ENCODE measurements around the gene CYSLTR2. TPM values are rescaled to one million over a fixed set of nuclear protein-coding genes. Genes with fewer than 3 reads are reported as not detected.

CYSLTR2 gene
- polyA plus RNA-seq, 1 donor from 2014 or later = 0.19 TPM

DNA sequence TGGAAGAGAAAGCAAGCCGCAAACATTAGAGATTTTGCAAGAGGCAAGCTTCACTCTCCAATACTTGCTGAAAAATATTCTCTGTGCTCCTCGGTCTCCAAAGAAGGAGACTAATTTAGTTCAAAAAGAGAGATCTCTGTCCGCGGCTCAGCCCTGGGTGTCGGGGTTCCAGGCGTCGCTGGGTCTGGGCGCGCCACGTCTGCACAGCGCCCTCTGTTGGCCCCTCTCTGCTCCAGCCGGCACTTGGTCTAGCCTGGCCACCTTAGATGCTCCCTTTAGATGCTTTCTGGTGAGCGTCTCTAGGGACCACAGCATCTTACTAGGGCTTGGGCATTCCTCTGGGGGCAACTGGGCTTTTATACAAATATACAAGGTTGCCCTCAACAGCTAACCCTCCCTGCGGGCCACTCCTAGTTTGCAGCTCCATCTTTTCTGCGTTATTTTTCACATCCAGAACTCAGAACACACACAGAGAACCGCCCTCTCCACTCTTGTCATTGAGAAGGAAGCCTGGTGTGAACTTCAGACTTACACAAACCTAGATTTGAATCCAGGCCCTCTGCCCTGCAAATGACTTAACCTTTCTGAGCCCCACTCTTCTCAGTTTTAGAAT is 78.3 kb downstream of the CYSLTR2 start:
- H3F3A ChIP-seq (ENCODE audit: insufficient read depth, low read length, poor library complexity, severe bottlenecking) = no peaks in the 10 kb centered on the region
- no peaks in the 10 kb centered on the region for H3K9me2 ChIP-seq (ENCODE audit: insufficient read depth, low read length)
- no peak overlapping the region for H3K4me3 ChIP-seq (ENCODE audit: low read length)
- H3K4me2 ChIP-seq (ENCODE audit: low read length) = no peak overlapping the region
- H3K27ac ChIP-seq (ENCODE audit: low read length) = no peak overlapping the region
- H3K27me3 ChIP-seq (ENCODE audit: insufficient read depth, low read depth, low read length) = no peaks in the 10 kb centered on the region
- no peaks in the 10 kb centered on the region for H3K9me3 ChIP-seq (ENCODE audit: low read length)
- H3K36me3 ChIP-seq (ENCODE audit: insufficient read depth, low read length) = no peaks in the 10 kb centered on the region
- no peak overlapping the region for H2AFZ ChIP-seq (ENCODE audit: low read depth, low read length)
- no peak for TF ChIP-seq EZH2 (IDR thresholded peaks at IDR 0.05; ENCODE audit: borderline replicate concordance, insufficient read depth, low read length, poor library complexity, severe bottlenecking)
- TF ChIP-seq EP300 (conservative IDR thresholded peaks at IDR 0.05; ENCODE audit: poor library complexity, severe bottlenecking) = no peak
- no peak for TF ChIP-seq POLR2AphosphoS5 (IDR thresholded peaks at IDR 0.05)
- TF ChIP-seq MXI1 (conservative IDR thresholded peaks at IDR 0.05; ENCODE audit: poor library complexity, severe bottlenecking) = no peak
- TF ChIP-seq, protein P1, sequence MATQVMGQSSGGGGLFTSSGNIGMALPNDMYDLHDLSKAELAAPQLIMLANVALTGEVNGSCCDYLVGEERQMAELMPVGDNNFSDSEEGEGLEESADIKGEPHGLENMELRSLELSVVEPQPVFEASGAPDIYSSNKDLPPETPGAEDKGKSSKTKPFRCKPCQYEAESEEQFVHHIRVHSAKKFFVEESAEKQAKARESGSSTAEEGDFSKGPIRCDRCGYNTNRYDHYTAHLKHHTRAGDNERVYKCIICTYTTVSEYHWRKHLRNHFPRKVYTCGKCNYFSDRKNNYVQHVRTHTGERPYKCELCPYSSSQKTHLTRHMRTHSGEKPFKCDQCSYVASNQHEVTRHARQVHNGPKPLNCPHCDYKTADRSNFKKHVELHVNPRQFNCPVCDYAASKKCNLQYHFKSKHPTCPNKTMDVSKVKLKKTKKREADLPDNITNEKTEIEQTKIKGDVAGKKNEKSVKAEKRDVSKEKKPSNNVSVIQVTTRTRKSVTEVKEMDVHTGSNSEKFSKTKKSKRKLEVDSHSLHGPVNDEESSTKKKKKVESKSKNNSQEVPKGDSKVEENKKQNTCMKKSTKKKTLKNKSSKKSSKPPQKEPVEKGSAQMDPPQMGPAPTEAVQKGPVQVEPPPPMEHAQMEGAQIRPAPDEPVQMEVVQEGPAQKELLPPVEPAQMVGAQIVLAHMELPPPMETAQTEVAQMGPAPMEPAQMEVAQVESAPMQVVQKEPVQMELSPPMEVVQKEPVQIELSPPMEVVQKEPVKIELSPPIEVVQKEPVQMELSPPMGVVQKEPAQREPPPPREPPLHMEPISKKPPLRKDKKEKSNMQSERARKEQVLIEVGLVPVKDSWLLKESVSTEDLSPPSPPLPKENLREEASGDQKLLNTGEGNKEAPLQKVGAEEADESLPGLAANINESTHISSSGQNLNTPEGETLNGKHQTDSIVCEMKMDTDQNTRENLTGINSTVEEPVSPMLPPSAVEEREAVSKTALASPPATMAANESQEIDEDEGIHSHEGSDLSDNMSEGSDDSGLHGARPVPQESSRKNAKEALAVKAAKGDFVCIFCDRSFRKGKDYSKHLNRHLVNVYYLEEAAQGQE (IDR thresholded peaks at IDR 0.05; ENCODE audit: borderline replicate concordance) = no peak
- no peak for TF ChIP-seq SMC3 (conservative IDR thresholded peaks at IDR 0.05; ENCODE audit: poor library complexity)
- TF ChIP-seq RAD21 (conservative IDR thresholded peaks at IDR 0.05) = no peak
- TF ChIP-seq, protein P2, sequence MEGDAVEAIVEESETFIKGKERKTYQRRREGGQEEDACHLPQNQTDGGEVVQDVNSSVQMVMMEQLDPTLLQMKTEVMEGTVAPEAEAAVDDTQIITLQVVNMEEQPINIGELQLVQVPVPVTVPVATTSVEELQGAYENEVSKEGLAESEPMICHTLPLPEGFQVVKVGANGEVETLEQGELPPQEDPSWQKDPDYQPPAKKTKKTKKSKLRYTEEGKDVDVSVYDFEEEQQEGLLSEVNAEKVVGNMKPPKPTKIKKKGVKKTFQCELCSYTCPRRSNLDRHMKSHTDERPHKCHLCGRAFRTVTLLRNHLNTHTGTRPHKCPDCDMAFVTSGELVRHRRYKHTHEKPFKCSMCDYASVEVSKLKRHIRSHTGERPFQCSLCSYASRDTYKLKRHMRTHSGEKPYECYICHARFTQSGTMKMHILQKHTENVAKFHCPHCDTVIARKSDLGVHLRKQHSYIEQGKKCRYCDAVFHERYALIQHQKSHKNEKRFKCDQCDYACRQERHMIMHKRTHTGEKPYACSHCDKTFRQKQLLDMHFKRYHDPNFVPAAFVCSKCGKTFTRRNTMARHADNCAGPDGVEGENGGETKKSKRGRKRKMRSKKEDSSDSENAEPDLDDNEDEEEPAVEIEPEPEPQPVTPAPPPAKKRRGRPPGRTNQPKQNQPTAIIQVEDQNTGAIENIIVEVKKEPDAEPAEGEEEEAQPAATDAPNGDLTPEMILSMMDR (IDR thresholded peaks at IDR 0.05; ENCODE audit: poor library complexity, severe bottlenecking) = no peak
- TF ChIP-seq TAF1 (IDR thresholded peaks at IDR 0.05; ENCODE audit: low read depth) = no peak
- no peak overlapping the region for H3K9ac ChIP-seq (ENCODE audit: low read length)
- H4K20me1 ChIP-seq (ENCODE audit: insufficient read depth) = no peaks in the 10 kb centered on the region
- no peaks in the 10 kb centered on the region for H3K79me2 ChIP-seq (replicated peaks; ENCODE audit: insufficient read depth, low read length)

DNA sequence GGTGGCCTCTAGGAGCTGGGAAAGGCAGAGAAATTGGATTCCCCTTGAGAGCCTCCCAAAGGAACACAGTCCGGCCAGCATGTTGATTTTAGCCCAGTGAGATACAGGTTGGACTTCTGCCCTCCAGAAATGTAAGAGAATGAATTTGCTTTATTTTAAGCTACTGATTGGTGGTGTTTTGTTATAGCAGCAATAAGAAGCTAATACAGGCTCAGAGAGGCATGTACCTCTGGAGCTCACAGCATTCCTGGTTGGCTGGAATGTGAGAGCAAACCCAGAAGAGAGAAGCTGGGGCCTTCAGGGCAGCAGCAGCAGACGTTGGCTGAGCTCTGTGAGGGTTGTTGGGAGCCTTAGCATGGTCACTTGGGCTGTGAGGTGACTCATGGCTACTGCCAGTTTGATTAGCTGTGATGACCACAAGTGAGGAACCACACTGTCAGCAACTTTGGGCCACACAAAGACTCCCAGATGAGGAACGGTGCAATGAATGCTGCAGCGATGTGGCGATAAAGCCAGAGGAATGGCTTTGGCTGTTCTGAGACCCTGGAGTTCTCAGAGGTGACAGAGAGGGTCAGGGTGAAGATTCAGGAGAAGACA is 80.1 kb downstream of the CYSLTR2 start:
- H3K4me3 ChIP-seq (ENCODE audit: low read length) = no peak overlapping the region
- H3K9me2 ChIP-seq (ENCODE audit: insufficient read depth, low read length) = no peaks in the 10 kb centered on the region
- H3K36me3 ChIP-seq (ENCODE audit: insufficient read depth, low read length) = no peaks in the 10 kb centered on the region
- H3K9me3 ChIP-seq (ENCODE audit: low read length) = no peaks in the 10 kb centered on the region
- H3K79me2 ChIP-seq (replicated peaks; ENCODE audit: insufficient read depth, low read length) = no peaks in the 10 kb centered on the region
- no peaks in the 10 kb centered on the region for H3K27me3 ChIP-seq (ENCODE audit: insufficient read depth, low read depth, low read length)
- no peak overlapping the region for H3K4me2 ChIP-seq (ENCODE audit: low read length)
- no peak overlapping the region for H2AFZ ChIP-seq (ENCODE audit: low read depth, low read length)
- no peaks in the 10 kb centered on the region for H3F3A ChIP-seq (ENCODE audit: insufficient read depth, low read length, poor library complexity, severe bottlenecking)
- H4K20me1 ChIP-seq (ENCODE audit: insufficient read depth) = no peaks in the 10 kb centered on the region
- TF ChIP-seq TAF1 (IDR thresholded peaks at IDR 0.05; ENCODE audit: low read depth) (no peak), EZH2 (IDR thresholded peaks at IDR 0.05; ENCODE audit: borderline replicate concordance, insufficient read depth, low read length, poor library complexity, severe bottlenecking) (no peak), POLR2AphosphoS5 (IDR thresholded peaks at IDR 0.05) (no peak), EP300 (conservative IDR thresholded peaks at IDR 0.05; ENCODE audit: poor library complexity, severe bottlenecking) (no peak)
- no peak overlapping the region for H3K9ac ChIP-seq (ENCODE audit: low read length)
- H3K27ac ChIP-seq (ENCODE audit: low read length) = no peak overlapping the region

Measured in neural cell (in vitro differentiated cells).